KMS-11 (cell line): ENCODE results near the gene CSN3.
"Not testable (repeated sequence)": the region's sequence is repeated elsewhere in the genome, so short reads cannot be mapped to it uniquely, and the experiment has no call there.

ENCODE experiments used
- H2AFZ ChIP-seq: fragments of 200-600 bp; sonication (generic); 2 replicates; pipeline ENCODE4 v1.6.1; 2016; ENCODE audit warnings: antibody characterized with exemption, mixed run types, low read depth
- H3K27ac ChIP-seq: fragments of 200-600 bp; sonication (generic); 2 replicates; pipeline ENCODE4 v1.6.1; 2016; ENCODE audit warnings: mild to moderate bottlenecking, mixed run types
- H3K27me3 ChIP-seq: fragments of 200-600 bp; sonication (generic); 2 replicates; pipeline ENCODE4 v1.6.1; 2017; ENCODE audit warnings: mild to moderate bottlenecking, low read depth, mixed run types, moderate library complexity; ENCODE audit not compliant: insufficient read depth
- H3K36me3 ChIP-seq: fragments of 200-600 bp; sonication (generic); 2 replicates; pipeline ENCODE4 v1.6.1; 2017; ENCODE audit warnings: mild to moderate bottlenecking, mixed run types; ENCODE audit not compliant: insufficient read depth
- H3K4me1 ChIP-seq: fragments of 200-600 bp; sonication (generic); 2 replicates; pipeline ENCODE4 v1.6.1; 2016; ENCODE audit warnings: mild to moderate bottlenecking, low read depth, mixed run types; ENCODE audit not compliant: poor library complexity, severe bottlenecking
- H3K4me2 ChIP-seq: fragments of 200-600 bp; sonication (generic); 2 replicates; pipeline ENCODE4 v1.7.0; 2016; ENCODE audit warnings: mild to moderate bottlenecking, mixed run types
- H3K4me3 ChIP-seq: fragments of 200-600 bp; sonication (generic); IDR thresholded peaks from 2 replicates; pipeline ENCODE4 v1.6.1; 2017; ENCODE audit warnings: low read depth, low read length, mixed read lengths; ENCODE audit not compliant: insufficient read depth
- H3K79me2 ChIP-seq: fragments of 200-600 bp; sonication (generic); 2 replicates; pipeline ENCODE4 v1.6.1; 2016; ENCODE audit warnings: low read depth, mixed run types; ENCODE audit not compliant: insufficient read depth
- H3K9ac ChIP-seq: fragments of 200-600 bp; sonication (generic); 2 replicates; pipeline ENCODE4 v1.6.1; 2016; ENCODE audit warnings: mild to moderate bottlenecking, mixed run types
- H4K20me1 ChIP-seq: fragments of 200-600 bp; sonication (generic); 2 replicates; pipeline ENCODE4 v1.6.1; 2016; ENCODE audit warnings: mild to moderate bottlenecking, mixed run types; ENCODE audit not compliant: insufficient read depth
- TF ChIP-seq, protein P1 (sequence below): fragments of 200-600 bp; sonication (generic); conservative IDR thresholded peaks from 2 replicates; pipeline ENCODE4 v1.6.1; 2017; ENCODE audit warnings: low read depth, mild to moderate bottlenecking, antibody characterized with exemption, low read length, moderate library complexity, mixed read lengths

The CSN3 gene

GRCh38 chr4:70242297-70242696 is at the start of gene CSN3:
CSN3 (plus strand) TSS chr4:70242597; CDS start chr4:70244820, 2,223 bp downstream.
- H3K27me3 ChIP-seq, H3K27ac ChIP-seq, H3K9ac ChIP-seq, H3K4me3 ChIP-seq, H3K4me2 ChIP-seq, H3K4me1 ChIP-seq, H3K36me3 ChIP-seq, H2AFZ ChIP-seq, H4K20me1 ChIP-seq, H3K79me2 ChIP-seq: not testable (repeated sequence)

GRCh38 chr4:70192895-70193294 is 49.5 kb upstream of the CSN3 start:
- Histone ChIP-seq H3K79me2 (no peaks in the 10 kb centered on the region), H3K36me3 (no peaks in the 10 kb centered on the region), H4K20me1 (no peaks in the 10 kb centered on the region), H3K9ac (no peak overlapping the region), H3K4me3 (no peak overlapping the region), H3K27ac (no peak overlapping the region), H3K27me3 (no peaks in the 10 kb centered on the region), H3K4me1 (no peaks in the 10 kb centered on the region), H3K4me2 (no peak overlapping the region), H2AFZ (no peak overlapping the region)
- TF ChIP-seq, protein P1, sequence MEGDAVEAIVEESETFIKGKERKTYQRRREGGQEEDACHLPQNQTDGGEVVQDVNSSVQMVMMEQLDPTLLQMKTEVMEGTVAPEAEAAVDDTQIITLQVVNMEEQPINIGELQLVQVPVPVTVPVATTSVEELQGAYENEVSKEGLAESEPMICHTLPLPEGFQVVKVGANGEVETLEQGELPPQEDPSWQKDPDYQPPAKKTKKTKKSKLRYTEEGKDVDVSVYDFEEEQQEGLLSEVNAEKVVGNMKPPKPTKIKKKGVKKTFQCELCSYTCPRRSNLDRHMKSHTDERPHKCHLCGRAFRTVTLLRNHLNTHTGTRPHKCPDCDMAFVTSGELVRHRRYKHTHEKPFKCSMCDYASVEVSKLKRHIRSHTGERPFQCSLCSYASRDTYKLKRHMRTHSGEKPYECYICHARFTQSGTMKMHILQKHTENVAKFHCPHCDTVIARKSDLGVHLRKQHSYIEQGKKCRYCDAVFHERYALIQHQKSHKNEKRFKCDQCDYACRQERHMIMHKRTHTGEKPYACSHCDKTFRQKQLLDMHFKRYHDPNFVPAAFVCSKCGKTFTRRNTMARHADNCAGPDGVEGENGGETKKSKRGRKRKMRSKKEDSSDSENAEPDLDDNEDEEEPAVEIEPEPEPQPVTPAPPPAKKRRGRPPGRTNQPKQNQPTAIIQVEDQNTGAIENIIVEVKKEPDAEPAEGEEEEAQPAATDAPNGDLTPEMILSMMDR: no peak

DNA sequence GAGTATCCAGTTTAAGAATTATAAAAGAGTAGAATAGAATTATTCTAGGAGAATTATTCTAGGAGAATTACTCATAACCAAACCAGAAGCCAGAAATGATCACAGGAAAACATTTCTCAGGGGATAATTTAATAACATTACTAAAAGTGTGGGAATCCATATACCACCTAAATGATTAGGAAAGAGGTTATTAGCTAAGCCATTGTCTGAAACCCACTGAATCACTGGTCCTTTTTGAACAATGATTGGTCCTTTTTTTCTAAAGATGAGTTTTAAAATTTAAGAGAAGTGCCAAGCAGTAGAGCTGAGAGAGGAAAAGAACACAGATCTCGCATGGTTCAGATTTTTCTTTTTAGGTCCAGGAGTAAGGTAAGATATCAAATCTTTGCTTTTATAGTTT is 47.0 kb upstream of the CSN3 start, which contains the start of gene ODAM:
Gene ODAM, plus strand, starts transcription at position 301 of the 400 bp plus-strand sequence. CDS start 819 bp downstream, outside the sequence.
- Histone ChIP-seq H4K20me1 (no peaks in the 10 kb centered on the region), H3K79me2 (no peaks in the 10 kb centered on the region), H3K4me2 (no peak within 1 kb of the TSS), H3K9ac (no peak within 1 kb of the TSS), H3K27me3 (no peaks in the 10 kb centered on the region), H3K27ac (no peak within 1 kb of the TSS), H3K4me1 (no peaks in the 10 kb centered on the region), H3K36me3 (no peaks in the 10 kb centered on the region), H3K4me3 (no peak within 1 kb of the TSS), H2AFZ (no peak within 1 kb of the TSS)
- TF ChIP-seq, protein P1: no peak

GRCh38 chr4:70196857-70197256 is 45.5 kb upstream of the CSN3 start:
- no peak overlapping the region for H3K4me2 ChIP-seq
- TF ChIP-seq, protein P1: no peak
- no peak overlapping the region for H3K9ac ChIP-seq
- no peaks in the 10 kb centered on the region for H3K79me2 ChIP-seq
- no peaks in the 10 kb centered on the region for H3K36me3 ChIP-seq
- H3K4me1 ChIP-seq: no peaks in the 10 kb centered on the region
- no peak overlapping the region for H3K27ac ChIP-seq
- H3K27me3 ChIP-seq: no peaks in the 10 kb centered on the region
- no peaks in the 10 kb centered on the region for H4K20me1 ChIP-seq
- H3K4me3 ChIP-seq: no peak overlapping the region
- no peak overlapping the region for H2AFZ ChIP-seq

GRCh38 chr4:70197842-70198241 is 44.6 kb upstream of the CSN3 start:
- Histone ChIP-seq H2AFZ (no peak overlapping the region), H3K4me1 (no peaks in the 10 kb centered on the region), H3K4me2 (no peak overlapping the region), H3K4me3 (no peak overlapping the region), H4K20me1 (no peaks in the 10 kb centered on the region), H3K9ac (no peak overlapping the region), H3K79me2 (no peaks in the 10 kb centered on the region), H3K27ac (no peak overlapping the region), H3K36me3 (no peaks in the 10 kb centered on the region), H3K27me3 (no peaks in the 10 kb centered on the region)
- TF ChIP-seq, protein P1: no peak
